Lung (tissue), 12 donors: ENCODE data around the gene ELF4. TPM values are rescaled to one million over a fixed set of nuclear protein-coding genes. Genes with fewer than 3 reads are reported as not detected.

Experiments used
- ATAC-seq: fragments of 200-7000 bp; cut with Tn5 transposase; one replicate; pipeline ENCODE4 v1.9.1; 2020; ENCODE audit warnings: moderate number of reproducible peaks; ENCODE audit not compliant: insufficient read depth, low FRiP score
- DNase-seq, 3 donors: peaks; one replicate each; pipeline ENCODE4 v3.0.0-alpha.2; 2013 to 2017
- H3K27ac ChIP-seq, 2 donors: one replicate each; pipeline ENCODE4 v1.5.1; 2013; ENCODE audit warnings: mild to moderate bottlenecking in 2 of 2, moderate library complexity in 2 of 2, control low read depth in 1 of 2, inconsistent platforms in 1 of 2, low read depth in 1 of 2, low read length in 1 of 2
- H3K27me3 ChIP-seq, 3 donors: one replicate each; pipeline ENCODE4 v1.5.1; 2013; ENCODE audit warnings: low read length in 2 of 3; ENCODE audit not compliant: control insufficient read depth in 3 of 3, insufficient read depth in 3 of 3
- H3K36me3 ChIP-seq, 4 donors: one replicate each; pipeline ENCODE4 v1.5.1; 2013; ENCODE audit warnings: low read length in 4 of 4, mild to moderate bottlenecking in 1 of 4, moderate library complexity in 1 of 4; ENCODE audit not compliant: control insufficient read depth in 4 of 4, insufficient read depth in 4 of 4
- H3K4me1 ChIP-seq, 5 donors: one replicate each; pipeline ENCODE4 v1.5.1; 2013; ENCODE audit warnings: low read length in 5 of 5, mild to moderate bottlenecking in 2 of 5, moderate library complexity in 1 of 5; ENCODE audit not compliant: control insufficient read depth in 5 of 5, insufficient read depth in 5 of 5
- H3K4me3 ChIP-seq: one replicate; pipeline ENCODE4 v1.5.1; 2013; ENCODE audit warnings: mild to moderate bottlenecking, control low read depth, moderate library complexity
- H3K9ac ChIP-seq, 2 donors: one replicate each; pipeline ENCODE4 v1.5.1; 2013; ENCODE audit warnings: low read length in 2 of 2, control low read depth in 1 of 2; ENCODE audit not compliant: insufficient read depth in 1 of 2
- H3K9me3 ChIP-seq, 4 donors: one replicate each; pipeline ENCODE4 v1.5.1; 2013; ENCODE audit warnings: low read length in 3 of 4, mild to moderate bottlenecking in 1 of 4, moderate library complexity in 1 of 4; ENCODE audit not compliant: control insufficient read depth in 4 of 4, insufficient read depth in 3 of 4
- CTCF ChIP-seq: IDR thresholded peaks from 2 replicates; pipeline ENCODE4 v1.5.1; 2012; ENCODE audit warnings: mild to moderate bottlenecking; ENCODE audit errors: control extremely low read depth, extremely low read depth
- WGBS, 2 donors: extraction: QIAGEN DNeasy Blood & Tissue Kit; methylation state at CpG; one replicate each; pipeline ENCODE4 v1.1.7; 2013; 5-methylcytosine and 5-hydroxymethylcytosine counted together
- polyA plus RNA-seq, 2 donors: library from polyadenylated mRNA; stranded (reverse); fragments of 200-250 nt; gene quantifications; one replicate each; pipeline ENCODE4 v1.2.1, GENCODE V29; 2013
- total RNA-seq, 2 donors: library from RNA; depleted of rRNA in 1 of 2; stranded (reverse); fragments of >200 nt in 1 of 2; gene quantifications; one replicate each; pipeline ENCODE4 v1.2.1, GENCODE V29; 2014 to 2021
- donor health status: control.
- donor health status: control.
- donor health status: Bipolar disorder and iron deficiency.
- donor health status: healthy.
- donor health status: DM: yes; HTN: yes; CAD: no.

The ELF4 gene
- total and polyA plus RNA-seq, 4 donors, result 5.9 to 24.5 (median 16.4) TPM

- peaks cover 0 to 4% (median 2%) of the 10 kb centered on the region in 3 donors for H3K27me3 ChIP-seq
- H3K4me1 ChIP-seq, result no peaks in the 10 kb centered on the region
- H3K9ac ChIP-seq, result no peak overlapping the region
- no peak overlapping the region for H3K4me3 ChIP-seq
- H3K9me3 ChIP-seq, result no peaks in the 10 kb centered on the region
- H3K36me3 ChIP-seq, result peaks cover 5 to 17% (median 11%) of the 10 kb centered on the region in 4 donors
- ATAC-seq (no peak), DNase-seq (peak in 1 of 3 donors; percentile 7)
- WGBS, 2 donors, result 27 to 58% methylated on average over 3 of the region's 3 CpGs
- TF ChIP-seq CTCF, result no peak
- H3K27ac ChIP-seq, result no peak overlapping the region
These were observed 29.3 kb upstream of the ELF4 start for GRCh38 chrX:130139474-130140201.

DNA sequence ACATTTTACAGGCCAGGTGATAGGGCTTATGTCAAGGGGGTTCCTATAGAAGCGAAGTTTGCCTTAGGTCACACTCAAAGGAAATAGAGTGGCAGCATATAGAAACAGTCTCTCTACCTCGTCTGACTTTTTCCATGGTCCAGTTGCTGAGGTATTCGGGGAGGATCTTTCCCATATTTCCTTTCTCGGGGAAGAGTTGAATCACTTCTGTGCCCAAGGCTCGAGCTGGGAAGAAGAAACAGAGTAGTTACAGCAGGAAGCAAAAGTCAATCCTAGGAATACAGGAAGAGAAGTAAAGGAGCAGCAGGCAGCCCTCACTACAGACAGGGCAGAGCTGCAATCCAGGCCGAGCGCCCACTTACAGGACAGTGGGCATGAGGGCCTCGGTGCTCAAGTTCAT is 26.7 kb upstream of the ELF4 start:
- no peaks in the 10 kb centered on the region for H3K9me3 ChIP-seq
- H3K36me3 ChIP-seq, result peaks cover 5 to 16% (median 11%) of the 10 kb centered on the region in 4 donors
- ATAC-seq (no peak), DNase-seq (no peak)
- H3K4me1 ChIP-seq, result no peaks in the 10 kb centered on the region
- no peak for TF ChIP-seq CTCF
- peaks cover 0 to 2% (median 2%) of the 10 kb centered on the region in 3 donors for H3K27me3 ChIP-seq
- H3K9ac ChIP-seq, result no peak overlapping the region
- 85 to 97% methylated on average over 8 of the region's 8 CpGs for WGBS, 2 donors
- H3K27ac ChIP-seq, result no peak overlapping the region
- no peak overlapping the region for H3K4me3 ChIP-seq

DNA sequence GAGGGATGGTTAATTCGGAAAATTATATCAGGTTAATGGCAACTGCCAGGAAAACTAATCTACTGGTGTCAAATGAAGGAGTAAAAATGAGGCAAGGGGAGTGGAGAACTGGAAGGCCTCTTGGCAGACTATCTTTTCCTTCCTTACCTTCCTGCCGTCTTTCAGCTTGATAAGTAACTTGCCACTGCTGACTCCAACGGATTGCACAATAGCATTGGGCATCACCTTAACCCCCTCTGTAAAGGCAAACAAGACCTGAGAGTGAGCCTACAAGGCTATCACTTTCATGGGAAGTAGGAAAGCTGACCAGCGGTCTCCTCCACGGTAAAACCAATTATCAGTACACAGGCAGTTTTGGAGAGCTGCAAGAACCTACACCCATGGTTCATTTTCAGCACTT is 26.2 kb upstream of the ELF4 start:
- TF ChIP-seq CTCF, result no peak
- no peak for ATAC-seq
- Histone ChIP-seq H3K4me3 (no peak overlapping the region), H3K27ac (no peak overlapping the region), H3K36me3 (peaks cover 5 to 16% (median 11%) of the 10 kb centered on the region in 4 donors), H3K27me3 (peaks cover 0 to 2% (median 2%) of the 10 kb centered on the region in 3 donors), H3K9ac (no peak overlapping the region), H3K4me1 (no peaks in the 10 kb centered on the region), H3K9me3 (no peaks in the 10 kb centered on the region)
- 65 to 77% methylated on average over 5 of the region's 5 CpGs for WGBS, 2 donors
- DNase-seq, result no peak
